ENCODE results near the gene DCAF7.

DCAF7 gene, protein sequence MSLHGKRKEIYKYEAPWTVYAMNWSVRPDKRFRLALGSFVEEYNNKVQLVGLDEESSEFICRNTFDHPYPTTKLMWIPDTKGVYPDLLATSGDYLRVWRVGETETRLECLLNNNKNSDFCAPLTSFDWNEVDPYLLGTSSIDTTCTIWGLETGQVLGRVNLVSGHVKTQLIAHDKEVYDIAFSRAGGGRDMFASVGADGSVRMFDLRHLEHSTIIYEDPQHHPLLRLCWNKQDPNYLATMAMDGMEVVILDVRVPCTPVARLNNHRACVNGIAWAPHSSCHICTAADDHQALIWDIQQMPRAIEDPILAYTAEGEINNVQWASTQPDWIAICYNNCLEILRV

DNA sequence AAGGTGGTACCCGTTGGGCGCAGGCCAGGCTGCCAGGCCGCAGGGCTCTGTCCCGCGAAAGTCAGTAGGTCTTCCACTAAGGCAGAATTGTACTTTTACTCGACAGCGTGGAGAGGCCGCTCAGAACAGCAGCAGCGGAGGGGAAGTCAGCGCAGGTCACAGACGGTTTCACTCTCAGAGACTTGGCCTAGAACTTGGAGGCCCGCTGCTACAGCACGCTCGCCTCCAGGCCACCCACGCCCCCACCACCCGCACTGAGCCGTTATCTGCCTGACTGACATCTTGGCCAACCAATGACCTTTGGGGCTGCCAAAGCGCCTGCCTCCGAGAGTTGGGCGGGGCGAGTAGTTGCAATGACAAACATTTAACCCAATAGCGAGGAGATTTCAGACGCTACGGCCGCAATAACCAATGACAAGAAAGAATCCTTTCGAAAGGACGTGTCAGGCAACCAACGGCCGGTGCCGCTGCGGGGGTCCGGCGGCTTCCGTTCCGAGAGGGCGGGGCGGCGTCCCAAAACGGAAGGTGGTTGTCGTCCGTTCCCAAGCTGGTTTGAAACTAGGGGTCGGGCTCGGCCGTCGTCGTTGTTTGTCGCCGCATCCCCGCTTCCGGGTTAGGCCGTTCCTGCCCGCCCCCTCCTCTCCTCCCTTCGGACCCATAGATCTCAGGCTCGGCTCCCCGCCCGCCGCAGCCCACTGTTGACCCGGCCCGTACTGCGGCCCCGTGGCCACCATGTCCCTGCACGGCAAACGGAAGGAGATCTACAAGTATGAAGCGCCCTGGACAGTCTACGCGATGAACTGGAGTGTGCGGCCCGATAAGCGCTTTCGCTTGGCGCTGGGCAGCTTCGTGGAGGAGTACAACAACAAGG lies at the start of gene DCAF7:
TSS of gene DCAF7 (plus strand) at position 532 of the 871 bp plus-strand sequence. CDS start at position 733, 201 bp downstream.
- peak; percentile 100 for DNase-seq

DNA sequence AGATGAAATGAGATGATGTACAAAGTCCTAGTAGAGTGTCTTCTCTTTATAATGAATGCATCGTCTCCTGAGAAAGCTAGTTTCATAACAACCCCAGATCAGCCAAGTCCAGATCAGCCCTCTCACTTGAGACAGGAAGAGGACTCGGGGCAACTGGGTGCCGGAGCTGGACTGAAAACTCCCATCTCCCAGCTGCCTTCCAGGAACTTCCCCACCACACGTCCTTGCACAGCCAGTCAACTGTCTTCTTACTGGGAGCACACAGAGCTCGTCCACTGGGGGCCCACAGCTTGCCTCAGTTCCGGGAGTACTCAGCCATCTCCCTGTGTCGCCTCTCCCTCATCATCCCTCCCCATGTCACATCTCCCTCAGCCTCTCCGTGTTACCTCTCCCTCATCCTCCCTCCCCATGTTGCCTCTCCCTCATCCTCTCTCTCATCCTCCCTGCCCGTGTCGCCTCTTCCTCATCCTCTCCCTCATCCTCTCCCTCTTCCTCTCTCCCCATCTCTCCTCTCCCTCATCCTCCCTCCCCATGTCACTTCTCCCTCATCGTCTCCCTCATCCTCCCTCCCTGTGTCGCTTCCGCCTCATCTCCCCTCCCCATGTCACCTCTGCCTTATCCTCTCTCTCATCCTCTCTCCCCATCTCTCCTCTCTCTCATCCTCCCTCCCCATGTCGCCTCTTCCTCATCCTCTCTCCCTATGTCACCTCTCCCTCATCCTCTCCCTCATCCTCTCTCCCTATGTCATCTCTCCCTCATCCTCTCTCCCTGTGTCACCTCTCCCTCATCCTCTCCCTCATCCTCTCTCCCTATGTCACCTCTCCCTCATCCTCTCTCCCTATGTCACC lies 49.5 kb upstream of the DCAF7 start:
- DNase-seq, result no peak

DNA sequence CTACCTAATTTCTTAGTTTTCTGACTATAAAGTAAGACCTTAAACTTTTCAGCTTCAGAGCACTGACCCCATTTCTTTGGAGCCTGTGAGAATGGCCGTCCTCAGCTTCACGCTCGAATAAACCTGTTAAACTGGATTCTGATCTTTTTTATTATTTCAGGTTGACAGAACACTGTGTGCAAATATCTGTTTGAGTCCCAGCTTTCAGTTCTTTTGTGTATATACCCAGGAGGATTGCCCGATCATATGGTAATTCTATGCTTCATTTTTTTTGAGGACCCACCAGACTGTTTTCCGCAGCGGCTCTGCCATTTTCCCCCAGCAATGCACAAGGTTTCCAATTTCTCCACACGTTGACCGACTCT lies 47.0 kb upstream of the DCAF7 start:
- DNase-seq, result peak; percentile 98

DNA sequence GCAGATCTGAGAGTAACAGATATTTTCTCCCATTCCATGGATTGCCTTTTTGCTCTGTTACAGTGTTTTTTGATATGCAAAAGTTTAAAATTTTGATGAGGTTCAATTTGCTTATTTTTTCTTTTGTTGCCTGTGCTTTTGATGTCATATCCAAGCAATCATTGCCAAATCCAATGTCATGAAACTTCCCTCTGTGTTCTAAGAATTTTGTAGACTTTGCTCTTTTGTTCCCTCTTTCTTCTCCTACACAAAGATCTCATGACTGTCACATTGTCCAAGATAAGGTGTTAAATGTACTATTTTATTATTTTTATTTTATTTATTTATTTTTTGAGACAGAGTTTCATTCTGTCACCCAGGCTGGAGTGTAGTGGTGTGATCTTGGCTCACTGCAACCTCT lies 46.0 kb upstream of the DCAF7 start:
- DNase-seq, result no peak

DNA sequence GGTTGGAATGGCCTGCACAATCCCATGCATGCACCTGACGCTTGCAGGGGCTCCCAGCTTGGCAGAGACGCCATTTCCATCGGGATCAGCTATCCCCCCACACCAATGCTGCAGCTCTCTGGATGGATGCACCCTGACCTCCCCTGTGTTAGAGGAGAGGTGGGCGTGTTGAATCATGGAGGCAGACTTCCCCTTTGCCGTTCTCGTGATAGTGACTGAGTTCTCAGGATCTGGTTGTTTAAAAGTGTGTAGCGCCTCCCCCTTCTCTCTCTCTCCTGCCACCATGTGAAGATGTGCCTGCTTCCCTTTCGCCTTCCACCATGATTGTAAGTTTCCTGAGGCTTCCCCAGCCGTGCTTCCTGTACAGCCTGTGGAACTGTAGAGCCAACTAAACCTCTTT lies 44.9 kb upstream of the DCAF7 start:
- DNase-seq, result no peak

DNA sequence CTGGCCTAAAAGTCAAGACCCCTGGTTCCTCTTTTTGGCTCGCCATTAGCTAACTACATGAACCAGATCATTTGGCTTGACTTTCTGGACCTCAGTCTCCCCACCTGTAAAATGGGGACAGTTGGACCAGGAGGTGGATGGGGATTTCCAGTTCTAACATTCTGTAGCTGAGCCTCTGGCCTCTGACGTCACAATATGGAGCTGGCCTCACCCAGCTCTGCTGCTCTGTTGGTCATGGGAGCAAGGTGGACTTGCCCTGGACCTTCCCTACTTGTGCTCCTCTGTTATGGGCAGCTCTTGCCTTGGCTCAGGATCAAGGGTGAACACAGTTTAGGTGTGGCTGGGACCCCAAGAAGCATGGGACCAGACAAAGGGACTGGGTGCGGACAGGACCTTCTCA lies 43.6 kb upstream of the DCAF7 start:
- DNase-seq, result no peak

DNA sequence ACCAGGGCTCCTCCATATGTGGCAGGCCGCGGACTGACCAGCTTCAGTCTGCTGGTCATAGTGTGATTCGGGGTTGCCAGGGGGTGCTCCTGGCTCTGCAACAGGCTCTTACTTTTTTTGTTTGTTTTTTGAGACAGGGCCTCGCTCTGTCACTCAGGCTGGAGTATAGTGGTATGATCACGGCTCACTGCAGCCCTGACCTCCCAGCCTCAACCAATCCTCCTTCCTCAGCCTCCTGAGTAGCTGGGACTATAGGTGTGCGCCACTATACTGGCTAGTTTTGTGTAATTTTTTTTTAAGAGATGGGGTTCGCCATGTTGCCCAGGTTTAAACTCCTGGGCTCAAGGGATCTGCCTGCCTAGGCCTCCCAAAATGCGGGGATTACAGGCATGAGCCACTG lies 38.9 kb upstream of the DCAF7 start:
- DNase-seq, result no peak

DNA sequence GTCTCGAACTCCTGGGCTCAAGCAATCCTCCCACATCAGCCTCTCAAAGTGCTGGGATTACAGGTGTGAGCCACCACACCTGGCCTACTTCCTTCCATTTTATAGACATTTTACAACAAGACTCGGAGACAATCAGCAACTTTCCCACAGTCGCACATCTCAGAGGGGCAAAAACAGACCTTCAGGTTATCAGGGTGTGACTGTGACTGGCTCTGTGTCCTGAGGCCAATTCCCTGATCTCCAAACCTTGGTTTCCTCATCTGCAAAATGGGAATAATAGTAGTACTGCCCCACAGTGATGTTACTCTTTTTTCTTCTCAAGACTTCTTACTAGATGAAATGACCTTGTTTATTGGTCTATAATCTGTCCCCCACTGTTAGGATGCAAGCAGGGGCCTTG lies 37.9 kb upstream of the DCAF7 start:
- DNase-seq, result no peak

DNA sequence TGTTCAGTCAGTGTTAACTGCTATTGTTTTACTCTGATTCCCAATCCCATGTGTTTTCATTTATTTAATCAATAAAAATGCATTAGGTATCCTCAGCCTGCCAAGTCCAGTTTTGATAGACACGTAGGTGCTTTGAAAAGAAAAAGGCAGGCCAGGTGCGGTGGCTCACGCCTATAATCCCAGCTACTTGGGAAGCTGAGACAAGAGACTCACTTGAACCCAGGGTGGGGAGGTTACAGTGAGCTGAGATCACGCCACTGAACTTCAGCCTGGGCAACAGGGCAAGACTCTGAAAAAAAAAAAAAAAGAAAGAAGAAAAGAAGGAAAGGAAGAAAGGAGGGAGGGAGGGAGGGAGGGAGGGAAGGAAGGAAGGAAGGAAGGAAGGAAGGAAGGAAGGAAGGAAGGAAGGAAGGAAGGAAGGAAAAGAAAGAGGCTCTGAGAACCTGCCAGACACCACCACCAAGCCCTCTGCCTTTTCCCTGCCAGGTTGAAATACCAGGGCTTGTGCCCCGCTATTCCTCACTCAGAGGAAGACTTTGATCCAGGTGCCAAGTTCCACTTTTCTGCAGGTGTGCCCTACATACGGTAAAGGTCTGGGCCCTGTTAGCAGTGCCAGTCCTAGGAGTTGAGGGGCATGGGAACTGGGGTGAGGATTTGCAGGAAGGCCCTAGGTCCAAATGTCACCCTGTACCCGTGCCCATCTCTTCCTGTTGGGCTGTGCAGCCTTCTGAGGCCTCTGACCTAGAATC lies 37.2 kb upstream of the DCAF7 start:
- no peak for DNase-seq

DNA sequence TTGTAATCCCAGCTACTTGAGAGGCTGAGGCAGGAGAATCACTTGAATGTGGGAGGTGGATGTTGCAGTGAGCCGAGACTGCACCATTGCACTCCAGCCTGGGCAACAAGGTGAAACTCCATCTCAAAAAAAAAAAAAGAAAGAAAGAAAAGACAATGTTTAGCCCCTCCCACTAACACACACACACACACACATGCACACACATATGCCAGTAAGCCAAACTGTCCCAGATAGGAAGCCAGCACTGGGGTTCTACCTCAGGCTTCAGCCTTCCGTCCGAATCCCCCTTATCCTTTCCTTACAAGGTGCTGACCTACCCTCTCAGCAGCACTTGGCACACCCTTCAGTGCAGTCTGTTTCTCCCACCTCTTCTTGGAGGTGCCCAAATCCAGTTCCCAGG lies 35.8 kb upstream of the DCAF7 start:
- DNase-seq, result no peak

DNA sequence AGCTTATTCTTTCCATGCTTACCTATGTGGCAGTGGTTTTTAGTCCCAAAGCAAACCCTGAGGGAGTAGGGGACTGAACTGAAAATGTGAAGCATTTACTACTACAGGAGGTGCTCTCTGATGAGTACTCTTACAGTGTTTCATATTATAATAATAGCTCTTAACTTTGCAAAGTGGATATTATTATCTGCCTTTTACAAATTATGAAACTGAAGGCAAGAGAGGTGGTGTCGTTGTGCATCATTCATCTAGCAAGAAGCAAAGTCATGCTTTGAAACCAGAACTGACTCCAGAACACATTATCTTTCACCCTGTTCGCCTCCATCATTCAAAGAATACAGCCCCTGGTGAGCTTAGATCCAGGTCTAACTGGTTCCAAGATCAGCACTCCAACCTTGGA lies 35.3 kb upstream of the DCAF7 start:
- no peak for DNase-seq

DNA sequence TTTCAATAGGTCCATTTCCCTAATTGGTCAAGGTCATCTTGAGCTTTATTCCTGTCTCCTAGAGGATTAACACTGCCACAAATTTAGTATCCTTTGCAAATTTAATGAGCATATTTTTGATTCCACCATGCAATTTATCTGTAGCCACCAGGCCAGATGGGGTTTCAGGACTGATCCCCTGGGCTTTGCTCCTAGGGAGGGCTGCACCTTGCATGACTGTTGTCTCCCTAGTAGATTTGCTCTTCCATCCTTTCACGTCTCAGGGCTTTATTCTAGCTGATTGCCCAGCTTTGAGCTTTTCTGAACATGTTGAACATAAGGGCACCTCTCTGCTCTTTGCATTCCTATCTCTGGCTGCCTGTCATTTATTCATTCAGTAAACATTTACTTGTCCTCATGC lies 34.9 kb upstream of the DCAF7 start:
- DNase-seq, result peak; percentile 38

DNA sequence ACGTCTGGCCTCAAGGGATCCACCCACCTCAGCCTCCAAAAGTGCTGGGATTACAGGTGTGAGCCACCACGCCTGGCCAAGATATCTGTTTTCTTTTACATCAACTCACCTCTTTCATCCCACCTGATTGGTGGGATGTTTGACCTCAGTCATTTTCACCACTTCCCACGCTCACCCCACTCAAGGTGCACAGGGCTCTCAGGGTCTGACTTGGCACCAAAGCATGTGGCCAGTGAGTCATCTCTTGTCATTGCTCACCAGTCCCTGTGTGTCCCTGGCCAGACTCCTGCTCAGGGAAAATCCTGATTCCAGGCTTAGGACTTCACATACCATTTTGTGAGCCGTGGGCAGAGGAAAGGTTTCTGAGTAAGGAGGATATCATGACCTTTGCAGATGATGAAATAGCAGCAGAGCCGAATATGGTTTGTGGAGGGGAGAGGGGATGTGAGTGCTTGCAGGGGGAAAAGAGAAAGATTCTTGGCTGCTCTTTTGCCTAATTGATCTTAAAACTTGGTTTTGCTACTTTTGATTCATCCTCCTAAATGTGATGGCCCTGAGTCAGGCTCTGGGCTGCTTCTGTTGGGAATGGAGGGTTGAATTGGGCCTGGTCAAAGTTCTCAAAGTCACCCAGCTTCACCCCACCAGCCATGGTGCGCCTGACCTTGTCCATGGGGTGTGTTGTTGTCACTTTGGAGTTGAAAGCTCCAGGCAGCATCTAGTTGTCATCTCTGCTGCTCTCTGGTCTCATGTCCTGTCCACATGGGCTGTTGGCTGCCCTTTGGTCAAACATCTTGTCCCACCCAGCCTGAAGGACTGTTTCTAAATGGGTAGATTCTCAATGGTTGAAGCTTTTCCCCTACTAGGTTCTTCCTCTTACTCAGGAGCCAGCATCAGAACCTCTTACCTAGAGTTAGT lies 33.1 kb upstream of the DCAF7 start:
- no peak for DNase-seq

DNA sequence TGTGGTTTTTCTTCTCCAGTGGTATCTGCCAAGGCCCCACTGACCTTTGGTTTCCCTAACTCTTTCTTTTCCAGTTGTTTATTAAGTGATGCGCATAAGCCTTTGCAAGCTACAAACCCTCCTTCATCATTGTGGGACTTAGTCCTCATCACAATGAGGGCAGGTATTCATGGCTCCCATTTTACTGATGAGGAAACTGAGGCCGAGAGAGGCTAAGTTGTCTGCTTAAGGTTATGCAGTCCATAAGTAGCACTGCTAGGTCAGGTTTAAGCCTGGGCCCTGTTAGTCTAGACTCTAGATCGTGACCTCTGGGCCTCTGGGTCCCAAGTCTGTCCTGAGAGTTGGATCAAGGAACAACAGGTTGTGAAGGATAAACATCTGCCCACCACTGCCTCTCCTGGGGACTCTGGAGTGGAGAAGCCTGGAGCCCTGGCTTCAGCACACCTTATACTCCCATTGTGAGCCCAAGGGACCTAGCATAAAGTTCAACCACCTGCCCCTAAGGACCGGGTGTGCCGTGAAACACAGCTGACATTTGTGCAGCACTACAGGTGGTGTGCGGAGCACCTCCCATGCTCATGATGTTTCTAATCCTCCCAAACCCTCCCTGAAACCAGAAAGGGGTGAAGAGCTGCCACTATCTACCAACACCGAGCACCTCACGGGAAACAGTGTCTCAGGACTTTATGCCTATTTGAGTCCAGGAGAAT lies 32.3 kb upstream of the DCAF7 start:
- DNase-seq, result peak; percentile 56

DNA sequence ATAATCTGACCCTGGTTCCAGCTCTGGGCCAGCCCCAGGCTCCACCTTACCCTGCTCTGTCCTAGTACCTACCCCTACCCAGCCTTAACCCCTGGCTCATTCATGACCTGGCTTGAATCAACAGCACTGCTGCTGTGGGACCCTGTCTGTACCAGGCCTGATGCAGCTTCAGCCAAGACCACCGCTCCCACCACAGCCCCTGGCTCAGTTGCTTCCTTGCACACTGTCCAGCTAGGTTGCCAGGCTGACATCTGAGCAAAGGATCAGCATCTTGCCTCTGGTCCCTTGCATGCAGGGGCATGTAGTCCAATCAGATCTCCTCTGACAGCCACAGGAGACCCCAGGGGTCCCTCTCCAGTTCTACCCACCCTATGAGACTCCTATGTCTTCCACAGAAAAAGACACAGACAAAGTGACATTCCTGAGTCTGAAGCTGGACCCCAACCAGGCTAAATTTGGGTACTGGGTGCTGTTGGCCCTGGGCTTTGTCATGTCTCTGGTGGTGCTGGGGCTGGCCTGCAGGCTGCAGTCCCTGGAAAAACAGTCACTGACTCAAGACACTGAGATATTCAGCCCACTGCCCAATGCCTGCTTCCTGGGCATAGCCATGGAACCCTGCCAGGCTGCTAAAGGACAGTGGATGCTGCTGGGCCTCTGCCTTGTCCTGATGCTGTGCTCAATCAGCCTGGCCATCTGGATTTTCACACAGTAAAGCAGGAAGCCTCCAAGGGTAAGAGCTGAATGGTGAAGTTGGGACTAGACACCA lies 31.0 kb upstream of the DCAF7 start:
- DNase-seq, result no peak

DNA sequence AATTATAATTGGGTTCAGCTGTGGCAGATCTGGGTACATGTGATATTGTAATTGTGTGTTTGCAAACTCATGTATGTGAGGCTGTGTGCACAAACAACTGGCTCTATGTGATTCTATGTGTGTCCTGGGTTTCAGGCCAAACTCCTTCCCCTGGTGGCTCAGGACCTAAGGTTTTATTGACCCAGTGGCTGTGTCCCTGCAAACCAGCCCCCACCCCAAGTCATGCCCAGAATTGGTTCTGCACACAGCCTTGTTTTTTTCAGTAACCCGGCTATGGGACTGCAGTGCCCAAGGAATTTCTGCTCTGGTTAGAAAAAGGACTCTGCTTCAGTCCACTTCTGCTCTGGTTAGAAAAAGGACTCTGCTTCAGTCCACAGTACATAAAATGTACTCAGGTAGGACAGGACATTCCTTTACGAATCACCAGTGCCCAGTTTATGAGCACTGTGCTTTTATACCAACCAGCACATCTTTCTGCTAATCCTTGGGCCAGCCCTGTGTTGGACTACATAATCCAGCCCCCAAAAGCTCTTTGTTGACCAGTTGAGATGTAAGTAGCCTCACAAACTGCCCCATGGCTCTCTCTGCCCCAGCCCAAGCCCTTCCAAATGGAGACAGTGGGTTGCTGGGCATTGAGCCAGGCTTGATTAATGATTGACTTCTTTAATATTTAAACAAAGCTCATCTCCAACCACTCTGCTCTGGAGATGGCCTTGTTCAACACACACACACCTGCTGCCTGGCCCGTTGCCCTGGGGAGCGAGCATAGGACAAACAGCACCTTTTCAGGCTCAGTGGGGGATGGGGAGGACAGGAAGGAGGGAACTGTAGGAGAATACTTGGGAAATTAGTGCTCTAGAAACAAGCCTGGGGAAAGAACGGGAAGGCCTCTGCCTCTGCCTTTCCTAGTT lies 30.1 kb upstream of the DCAF7 start:
- DNase-seq, result peak; percentile 77

DNA sequence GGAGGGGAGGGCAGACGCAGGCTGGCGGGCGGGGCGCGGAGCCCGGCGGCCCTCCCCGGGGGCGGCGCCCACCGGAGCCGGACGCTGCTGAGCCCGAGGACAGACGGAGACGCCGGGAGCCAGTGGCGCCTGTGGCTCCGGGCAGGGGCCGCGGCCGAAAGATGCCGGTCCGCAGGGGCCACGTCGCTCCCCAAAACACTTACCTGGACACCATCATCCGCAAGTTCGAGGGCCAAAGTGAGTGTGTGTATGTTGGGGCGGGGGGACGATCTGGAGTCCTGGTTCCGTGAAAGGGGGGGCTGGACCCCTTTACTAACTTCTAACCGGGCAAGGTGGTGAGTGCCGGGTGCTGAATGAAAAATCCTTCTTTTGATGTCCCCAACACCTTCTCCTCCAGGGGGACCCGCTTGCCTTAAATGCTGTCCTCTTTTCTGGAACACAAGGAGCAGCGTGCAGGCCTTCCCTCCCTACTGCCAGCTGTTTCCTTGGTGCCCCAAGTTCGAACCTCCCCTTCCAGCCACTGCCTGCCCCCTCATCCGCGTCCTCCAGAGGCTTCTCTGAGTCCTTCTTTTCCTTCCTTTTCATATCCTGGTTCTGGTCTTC lies 26.9 kb upstream of the DCAF7 start, which contains the start of gene KCNH6:
TSS of gene KCNH6 (plus strand) at position 106 of the 603 bp plus-strand sequence. CDS start at position 162, 56 bp downstream.
- peak; percentile 33 for DNase-seq

DNA sequence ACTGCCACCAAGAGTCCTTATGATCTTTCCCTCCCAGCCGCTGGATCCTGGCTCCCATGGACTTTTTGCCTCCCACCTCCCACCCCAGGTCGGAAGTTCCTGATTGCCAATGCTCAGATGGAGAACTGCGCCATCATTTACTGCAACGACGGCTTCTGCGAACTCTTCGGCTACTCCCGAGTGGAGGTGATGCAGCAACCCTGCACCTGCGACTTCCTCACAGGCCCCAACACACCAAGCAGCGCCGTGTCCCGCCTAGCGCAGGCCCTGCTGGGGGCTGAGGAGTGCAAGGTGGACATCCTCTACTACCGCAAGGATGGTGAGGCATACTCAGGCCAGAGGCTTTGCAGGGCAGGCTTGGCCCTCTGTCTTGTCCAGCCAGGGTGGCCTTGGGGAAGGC lies 26.2 kb upstream of the DCAF7 start:
- DNase-seq, result no peak
